ENCODE measurements around the gene SCN5A. TPM values are rescaled to one million over a fixed set of nuclear protein-coding genes. Genes with fewer than 3 reads are reported as not detected.

Gene SCN5A
- total and polyA plus RNA-seq, 4 donors: 0.01 to 0.14 TPM; not detected in 2

GRCh38 chr3:38638354-38638753 lies 11.1 kb downstream of the SCN5A start:
- WGBS: 71% methylated on average over 2 of the region's 2 CpGs
- no peaks in the 10 kb centered on the region for H3K36me3 ChIP-seq (ENCODE audit: control insufficient read depth in 4 of 4, insufficient read depth in 3 of 4, low read depth in 1 of 4, low read length in 3 of 4)
- no peak overlapping the region for H3K27ac ChIP-seq (ENCODE audit: low read depth in 1 of 2, low read length in 2 of 2)
- H3K4me3 ChIP-seq (ENCODE audit: low read depth in 1 of 3, low read length in 3 of 3): no peak overlapping the region
- no peak for TF ChIP-seq RAD21 (IDR thresholded peaks at IDR 0.05)
- TF ChIP-seq TAF1 (conservative IDR thresholded peaks at IDR 0.05): no peak
- TF ChIP-seq EGR1 (IDR thresholded peaks at IDR 0.05; ENCODE audit: low read depth in 2 of 2): no peak
- no peak for TF ChIP-seq ATF3 (IDR thresholded peaks at IDR 0.05)
- TF ChIP-seq MAX (IDR thresholded peaks at IDR 0.05): no peak
- no peak for TF ChIP-seq ZBTB33 (IDR thresholded peaks at IDR 0.05)
- no peak for TF ChIP-seq FOXA2 (IDR thresholded peaks at IDR 0.05)
- no peak for TF ChIP-seq RXRA (IDR thresholded peaks at IDR 0.05)
- no peak for TF ChIP-seq REST (IDR thresholded peaks at IDR 0.05)
- TF ChIP-seq NR2F2 (IDR thresholded peaks at IDR 0.05): no peak
- no peak for TF ChIP-seq GABPA (IDR thresholded peaks at IDR 0.05 in 1 of 2, conservative IDR thresholded peaks at IDR 0.05 in 1 of 2)
- H3K9ac ChIP-seq (ENCODE audit: low read depth in 1 of 2, low read length in 2 of 2): no peak overlapping the region
- no peak for DNase-seq (ENCODE audit: low spot score)
- H3K27me3 ChIP-seq (ENCODE audit: control insufficient read depth in 4 of 4, insufficient read depth in 4 of 4, low read length in 3 of 4): peaks cover 0 to 2% (median 0%) of the 10 kb centered on the region in 4 donors
- H3K9me3 ChIP-seq (ENCODE audit: control insufficient read depth in 4 of 4, low read length in 3 of 4): no peaks in the 10 kb centered on the region
- no peaks in the 10 kb centered on the region for H3K4me1 ChIP-seq (ENCODE audit: control insufficient read depth in 4 of 4, insufficient read depth in 4 of 4, low read length in 3 of 4)

GRCh38 chr3:38637906-38638305 lies 11.6 kb downstream of the SCN5A start:
- Histone ChIP-seq H3K36me3 (ENCODE audit: control insufficient read depth in 4 of 4, insufficient read depth in 3 of 4, low read depth in 1 of 4, low read length in 3 of 4) (no peaks in the 10 kb centered on the region), H3K4me1 (ENCODE audit: control insufficient read depth in 4 of 4, insufficient read depth in 4 of 4, low read length in 3 of 4) (no peaks in the 10 kb centered on the region), H3K9me3 (ENCODE audit: control insufficient read depth in 4 of 4, low read length in 3 of 4) (no peaks in the 10 kb centered on the region), H3K4me3 (ENCODE audit: low read depth in 1 of 3, low read length in 3 of 3) (no peak overlapping the region), H3K9ac (ENCODE audit: low read depth in 1 of 2, low read length in 2 of 2) (no peak overlapping the region), H3K27me3 (ENCODE audit: control insufficient read depth in 4 of 4, insufficient read depth in 4 of 4, low read length in 3 of 4) (no peaks in the 10 kb centered on the region), H3K27ac (ENCODE audit: low read depth in 1 of 2, low read length in 2 of 2) (no peak overlapping the region)
- DNase-seq (ENCODE audit: low spot score): no peak
- TF ChIP-seq RAD21 (IDR thresholded peaks at IDR 0.05) (no peak), RXRA (IDR thresholded peaks at IDR 0.05) (no peak), SP1 (IDR thresholded peaks at IDR 0.05) (no peak), REST (IDR thresholded peaks at IDR 0.05) (no peak), GABPA (IDR thresholded peaks at IDR 0.05 in 1 of 2, conservative IDR thresholded peaks at IDR 0.05 in 1 of 2) (no peak)
- 60% methylated on average over 5 of the region's 5 CpGs for WGBS

All from liver (tissue), 9 donors.